Measurements from ENCODE around the gene HLA-DRB5.

HLA-DRB5 gene

DNA sequence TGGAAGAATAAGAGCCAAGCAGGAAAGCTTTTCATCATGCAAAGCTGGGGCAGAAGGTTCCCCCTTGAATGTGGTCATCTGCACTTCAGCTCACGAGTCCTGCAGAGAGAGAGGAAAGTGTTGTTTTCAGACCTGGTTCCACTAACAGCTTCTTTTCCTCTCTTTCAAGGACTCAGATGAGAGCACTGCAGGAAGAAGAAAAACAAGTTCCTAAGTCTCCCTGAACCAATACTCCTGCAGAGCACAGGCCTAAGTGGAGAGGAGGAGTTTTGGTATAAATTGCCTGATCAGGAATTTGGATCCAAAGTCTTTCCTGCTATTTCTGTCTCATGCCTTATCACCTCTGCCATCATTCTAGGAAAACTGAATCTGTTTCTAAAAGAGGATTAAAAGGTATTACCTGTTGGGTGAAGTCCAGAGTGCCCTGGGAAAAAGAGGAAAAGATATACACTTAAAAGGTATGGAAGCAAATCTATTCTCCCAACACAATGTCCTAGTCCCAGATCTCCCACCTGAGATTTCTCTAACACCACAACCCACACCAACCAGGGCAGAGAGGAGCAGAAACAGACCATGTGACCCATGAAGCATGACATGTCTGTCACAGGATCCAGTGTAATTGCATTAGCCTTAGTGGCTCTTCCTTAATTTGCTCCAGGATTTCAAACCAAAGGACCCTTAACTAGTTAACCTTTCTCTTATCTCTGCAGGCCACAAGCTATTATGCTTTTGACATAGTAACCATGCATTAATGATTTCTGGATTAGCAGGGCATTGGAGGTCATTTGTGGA is 12.2 kb downstream of the HLA-DRB5 start:
- TF ChIP-seq, protein P1, sequence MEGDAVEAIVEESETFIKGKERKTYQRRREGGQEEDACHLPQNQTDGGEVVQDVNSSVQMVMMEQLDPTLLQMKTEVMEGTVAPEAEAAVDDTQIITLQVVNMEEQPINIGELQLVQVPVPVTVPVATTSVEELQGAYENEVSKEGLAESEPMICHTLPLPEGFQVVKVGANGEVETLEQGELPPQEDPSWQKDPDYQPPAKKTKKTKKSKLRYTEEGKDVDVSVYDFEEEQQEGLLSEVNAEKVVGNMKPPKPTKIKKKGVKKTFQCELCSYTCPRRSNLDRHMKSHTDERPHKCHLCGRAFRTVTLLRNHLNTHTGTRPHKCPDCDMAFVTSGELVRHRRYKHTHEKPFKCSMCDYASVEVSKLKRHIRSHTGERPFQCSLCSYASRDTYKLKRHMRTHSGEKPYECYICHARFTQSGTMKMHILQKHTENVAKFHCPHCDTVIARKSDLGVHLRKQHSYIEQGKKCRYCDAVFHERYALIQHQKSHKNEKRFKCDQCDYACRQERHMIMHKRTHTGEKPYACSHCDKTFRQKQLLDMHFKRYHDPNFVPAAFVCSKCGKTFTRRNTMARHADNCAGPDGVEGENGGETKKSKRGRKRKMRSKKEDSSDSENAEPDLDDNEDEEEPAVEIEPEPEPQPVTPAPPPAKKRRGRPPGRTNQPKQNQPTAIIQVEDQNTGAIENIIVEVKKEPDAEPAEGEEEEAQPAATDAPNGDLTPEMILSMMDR (IDR thresholded peaks at IDR 0.05; ENCODE audit: control extremely low read depth, extremely low read depth, low read depth, missing control alignments) = no peak
- POLR2A ChIA-PET = no interaction called here
- DNase-seq (ENCODE audit: extremely low spot score) = no peak
- CTCF ChIA-PET = no interaction called here

- ChIA-PET CTCF (no interaction called here), POLR2A (no interaction called here)
- TF ChIP-seq, protein P1 (IDR thresholded peaks at IDR 0.05; ENCODE audit: control extremely low read depth, extremely low read depth, low read depth, missing control alignments) = no peak
- DNase-seq (ENCODE audit: extremely low spot score) = no peak
These were observed 29.1 kb downstream of the HLA-DRB5 start for GRCh38 chr6:32501016-32501415.

DNA sequence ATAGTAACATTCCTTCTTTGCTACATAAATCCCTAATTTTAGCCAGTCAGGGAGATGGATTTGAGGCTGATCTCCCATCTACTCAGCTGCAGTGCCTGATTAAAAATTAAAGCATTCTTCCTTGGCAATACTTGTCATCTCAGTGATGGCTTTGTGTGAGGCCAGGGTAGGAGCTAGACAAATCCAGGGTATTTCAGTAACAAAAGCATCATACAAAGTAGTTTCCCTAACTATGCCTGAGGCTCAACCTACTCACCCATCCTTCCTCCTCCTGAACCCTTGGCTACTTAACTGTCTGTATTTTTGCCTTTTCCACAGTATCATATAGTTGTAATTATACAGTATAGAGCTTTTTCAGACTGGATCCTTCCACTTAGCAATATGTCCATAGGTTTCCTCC is 37.7 kb downstream of the HLA-DRB5 start:
- no peak for DNase-seq (ENCODE audit: extremely low spot score)
- TF ChIP-seq, protein P1 (IDR thresholded peaks at IDR 0.05; ENCODE audit: control extremely low read depth, extremely low read depth, low read depth, missing control alignments) = no peak
- POLR2A ChIA-PET = no interaction called here
- CTCF ChIA-PET = no interaction called here

DNA sequence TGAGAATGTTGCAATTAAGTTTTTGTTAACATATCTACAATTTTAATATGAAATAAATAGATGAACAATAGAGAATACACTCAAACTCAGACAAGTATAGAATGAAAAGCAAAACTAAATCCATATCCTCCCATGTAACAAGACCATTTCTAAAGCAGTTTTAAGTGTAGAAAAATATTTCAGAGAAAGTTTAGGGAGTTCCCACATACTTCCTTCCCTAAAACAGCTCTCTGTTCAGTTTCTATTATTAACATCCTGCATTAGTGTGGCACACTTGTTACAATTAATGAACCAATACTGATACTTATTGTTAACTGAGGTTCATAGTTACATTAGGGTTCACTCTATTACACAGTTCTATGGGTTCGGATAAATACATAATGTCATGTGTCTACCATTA is 38.4 kb downstream of the HLA-DRB5 start:
- ChIA-PET POLR2A (no interaction called here), CTCF (no interaction called here)
- DNase-seq (ENCODE audit: extremely low spot score) = no peak

DNA sequence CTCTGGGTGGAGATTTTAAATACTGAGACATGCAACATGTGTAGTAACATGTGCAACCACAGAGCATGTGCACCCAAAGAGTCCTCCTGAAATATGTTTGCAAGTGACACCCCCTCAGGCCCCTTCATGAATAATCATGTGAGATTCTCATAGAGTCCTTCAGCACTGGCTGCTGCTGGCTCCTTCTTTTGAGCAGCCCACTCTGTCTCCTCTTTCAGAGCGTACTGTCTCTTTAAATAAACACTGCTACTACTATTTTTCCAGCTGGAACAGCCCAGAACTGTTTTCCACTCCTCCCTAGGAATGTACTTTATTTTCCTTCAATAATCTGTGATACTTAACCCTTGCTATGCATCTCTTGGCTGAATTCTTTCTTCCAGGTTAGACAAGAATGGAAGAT is 42.0 kb downstream of the HLA-DRB5 start:
- CTCF ChIA-PET = no interaction called here
- TF ChIP-seq, protein P1 (IDR thresholded peaks at IDR 0.05; ENCODE audit: control extremely low read depth, extremely low read depth, low read depth, missing control alignments) = no peak
- DNase-seq (ENCODE audit: extremely low spot score) = no peak
- POLR2A ChIA-PET = no interaction called here

More for the DNA sequence above, 38.4 kb downstream of the HLA-DRB5 start:
- TF ChIP-seq, protein P1 (IDR thresholded peaks at IDR 0.05; ENCODE audit: control extremely low read depth, extremely low read depth, low read depth, missing control alignments) = no peak

DNA sequence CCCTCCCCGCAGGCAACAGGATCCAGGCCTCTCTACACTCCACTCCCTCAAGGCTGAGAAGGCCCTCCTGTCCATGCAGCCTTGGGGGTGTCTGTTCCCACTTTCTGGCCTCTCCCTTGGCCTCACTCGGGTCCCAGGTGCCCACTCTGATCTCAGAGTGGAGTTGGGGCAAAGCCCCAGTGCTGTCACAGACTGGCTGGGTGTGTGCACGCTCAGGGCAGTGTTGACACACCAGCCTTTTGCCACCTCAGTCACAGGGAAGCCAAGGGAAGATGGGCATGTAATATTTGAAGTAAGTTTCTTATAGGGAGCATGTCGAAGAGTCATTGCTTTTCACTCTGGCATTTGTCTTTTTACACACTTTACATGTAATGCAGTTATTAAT is 45.5 kb downstream of the HLA-DRB5 start:
- TF ChIP-seq, protein P1 (IDR thresholded peaks at IDR 0.05; ENCODE audit: control extremely low read depth, extremely low read depth, low read depth, missing control alignments) = no peak
- no peak for DNase-seq (ENCODE audit: extremely low spot score)
- ChIA-PET CTCF (interaction anchor here (1.2 kb wide), 1 partner anchor 24 kb away, joined by 3 read pairs; no protein-coding TSS in a partner anchor), POLR2A (interaction anchor here (0.9 kb wide), 1 partner anchor 488 kb away, joined by 3 read pairs; no protein-coding TSS in a partner anchor)
